Neural progenitor cell (in vitro differentiated cells): ENCODE data around the gene KCNK5.

Source experiments
- EZH2phosphoT487 ChIP-seq: fragments of 200-600 bp; sonication (generic); IDR thresholded peaks from 2 replicates; pipeline ENCODE4 v1.6.1; 2017; ENCODE audit warnings: antibody characterized with exemption
- TF ChIP-seq, protein P1 (sequence below): fragments of 200-600 bp; sonication (generic); IDR thresholded peaks from 2 replicates; pipeline ENCODE4 v1.5.1; 2017; ENCODE audit warnings: antibody characterized with exemption, mild to moderate bottlenecking

DNA sequence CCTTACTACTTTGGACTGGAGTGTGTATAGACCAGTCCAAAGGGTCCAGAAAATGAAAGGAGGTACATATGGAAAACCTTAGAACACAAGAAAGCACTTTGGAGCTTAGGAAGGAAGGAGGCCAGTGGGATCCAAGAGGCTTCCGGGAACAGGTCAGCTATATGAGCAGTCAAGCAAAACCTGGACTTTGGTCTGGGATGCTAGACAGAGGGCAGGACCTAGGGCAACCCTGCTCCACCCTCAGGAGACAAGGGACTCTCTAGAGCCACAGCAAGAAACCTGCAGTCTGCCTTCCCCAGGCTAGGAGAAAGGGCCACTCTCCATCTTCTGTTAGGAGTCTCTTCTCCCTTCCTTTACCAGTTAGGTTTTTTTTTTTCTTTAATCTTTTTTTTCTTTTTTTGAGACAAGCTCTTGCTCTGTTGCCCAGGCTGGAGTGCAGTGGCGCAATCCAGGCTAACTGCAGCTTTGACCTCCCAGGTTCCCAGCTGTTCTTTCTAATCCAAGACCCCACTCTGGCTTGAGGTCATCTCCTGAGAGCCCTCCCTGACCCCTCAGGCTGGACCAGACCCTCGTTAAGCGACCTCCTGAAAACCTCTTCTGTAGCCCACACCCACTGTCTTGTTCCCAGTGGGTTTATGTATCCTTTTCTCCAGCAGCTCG lies 4.6 kb downstream of the KCNK5 start:
- TF ChIP-seq, protein P1, sequence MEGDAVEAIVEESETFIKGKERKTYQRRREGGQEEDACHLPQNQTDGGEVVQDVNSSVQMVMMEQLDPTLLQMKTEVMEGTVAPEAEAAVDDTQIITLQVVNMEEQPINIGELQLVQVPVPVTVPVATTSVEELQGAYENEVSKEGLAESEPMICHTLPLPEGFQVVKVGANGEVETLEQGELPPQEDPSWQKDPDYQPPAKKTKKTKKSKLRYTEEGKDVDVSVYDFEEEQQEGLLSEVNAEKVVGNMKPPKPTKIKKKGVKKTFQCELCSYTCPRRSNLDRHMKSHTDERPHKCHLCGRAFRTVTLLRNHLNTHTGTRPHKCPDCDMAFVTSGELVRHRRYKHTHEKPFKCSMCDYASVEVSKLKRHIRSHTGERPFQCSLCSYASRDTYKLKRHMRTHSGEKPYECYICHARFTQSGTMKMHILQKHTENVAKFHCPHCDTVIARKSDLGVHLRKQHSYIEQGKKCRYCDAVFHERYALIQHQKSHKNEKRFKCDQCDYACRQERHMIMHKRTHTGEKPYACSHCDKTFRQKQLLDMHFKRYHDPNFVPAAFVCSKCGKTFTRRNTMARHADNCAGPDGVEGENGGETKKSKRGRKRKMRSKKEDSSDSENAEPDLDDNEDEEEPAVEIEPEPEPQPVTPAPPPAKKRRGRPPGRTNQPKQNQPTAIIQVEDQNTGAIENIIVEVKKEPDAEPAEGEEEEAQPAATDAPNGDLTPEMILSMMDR: no peak
- no peak for TF ChIP-seq EZH2phosphoT487
